Measurements from ENCODE around the gene CCDC174.

CCDC174 gene

GRCh38 chr3:14706096-14706495 is 54.5 kb downstream of the CCDC174 start:
- no peak for TF ChIP-seq POLR2A (IDR thresholded peaks at IDR 0.05; ENCODE audit: low read depth, low read length)
- no peak for TF ChIP-seq POLR2AphosphoS5 (IDR thresholded peaks at IDR 0.05; ENCODE audit: low read depth, low read length)
- TF ChIP-seq TAF1 (IDR thresholded peaks at IDR 0.05; ENCODE audit: low read depth, low read length), result no peak
- TF ChIP-seq SPI1 (IDR thresholded peaks at IDR 0.05; ENCODE audit: low read depth, low read length), result no peak
- no peak for TF ChIP-seq PAX5 (IDR thresholded peaks at IDR 0.05; ENCODE audit: insufficient read depth, low read length, severe bottlenecking)
- TF ChIP-seq POU2F2 (IDR thresholded peaks at IDR 0.05; ENCODE audit: low read depth, low read length), result no peak
- FAIRE-seq, result no peak
- no peak for DNase-seq (ENCODE audit: insufficient read length, low spot score)

- TF ChIP-seq POLR2A (IDR thresholded peaks at IDR 0.05; ENCODE audit: low read depth, low read length) (no peak), POLR2AphosphoS5 (IDR thresholded peaks at IDR 0.05; ENCODE audit: low read depth, low read length) (no peak), SPI1 (IDR thresholded peaks at IDR 0.05; ENCODE audit: low read depth, low read length) (no peak), TAF1 (IDR thresholded peaks at IDR 0.05; ENCODE audit: low read depth, low read length) (no peak), PAX5 (IDR thresholded peaks at IDR 0.05; ENCODE audit: insufficient read depth, low read length, severe bottlenecking) (no peak), POU2F2 (IDR thresholded peaks at IDR 0.05; ENCODE audit: low read depth, low read length) (no peak)
- FAIRE-seq, result no peak
- DNase-seq (ENCODE audit: insufficient read length, low spot score), result no peak
Observed at GRCh38 chr3:14716591-14716990, 65.0 kb downstream of the CCDC174 start.

GRCh38 chr3:14717307-14717706 is 65.7 kb downstream of the CCDC174 start:
- TF ChIP-seq POLR2AphosphoS5 (IDR thresholded peaks at IDR 0.05; ENCODE audit: low read depth, low read length), result no peak
- no peak for TF ChIP-seq POU2F2 (IDR thresholded peaks at IDR 0.05; ENCODE audit: low read depth, low read length)
- TF ChIP-seq POLR2A (IDR thresholded peaks at IDR 0.05; ENCODE audit: low read depth, low read length), result no peak
- no peak for TF ChIP-seq SPI1 (IDR thresholded peaks at IDR 0.05; ENCODE audit: low read depth, low read length)
- TF ChIP-seq TAF1 (IDR thresholded peaks at IDR 0.05; ENCODE audit: low read depth, low read length), result no peak
- TF ChIP-seq PAX5 (IDR thresholded peaks at IDR 0.05; ENCODE audit: insufficient read depth, low read length, severe bottlenecking), result no peak
- FAIRE-seq (no peak), DNase-seq (ENCODE audit: insufficient read length, low spot score) (no peak)

GRCh38 chr3:14718539-14718938 is 67.0 kb downstream of the CCDC174 start:
- DNase-seq (ENCODE audit: insufficient read length, low spot score) (no peak), FAIRE-seq (peak; percentile 82)
- TF ChIP-seq SPI1 (IDR thresholded peaks at IDR 0.05; ENCODE audit: low read depth, low read length) (peak; percentile 57), PAX5 (IDR thresholded peaks at IDR 0.05; ENCODE audit: insufficient read depth, low read length, severe bottlenecking) (no peak)

- DNase-seq (ENCODE audit: insufficient read length, low spot score), result no peak
- no peak for FAIRE-seq
- TF ChIP-seq POLR2A (IDR thresholded peaks at IDR 0.05; ENCODE audit: low read depth, low read length), result no peak
- TF ChIP-seq TAF1 (IDR thresholded peaks at IDR 0.05; ENCODE audit: low read depth, low read length), result no peak
- TF ChIP-seq POLR2AphosphoS5 (IDR thresholded peaks at IDR 0.05; ENCODE audit: low read depth, low read length), result no peak
- TF ChIP-seq SPI1 (IDR thresholded peaks at IDR 0.05; ENCODE audit: low read depth, low read length), result no peak
- no peak for TF ChIP-seq PAX5 (IDR thresholded peaks at IDR 0.05; ENCODE audit: insufficient read depth, low read length, severe bottlenecking)
- no peak for TF ChIP-seq POU2F2 (IDR thresholded peaks at IDR 0.05; ENCODE audit: low read depth, low read length)
Observed at GRCh38 chr3:14719006-14719405, 67.4 kb downstream of the CCDC174 start.

- FAIRE-seq (peak; percentile 79), DNase-seq (ENCODE audit: insufficient read length, low spot score) (no peak)
- TF ChIP-seq SPI1 (IDR thresholded peaks at IDR 0.05; ENCODE audit: low read depth, low read length) (peak; percentile 93), POU2F2 (IDR thresholded peaks at IDR 0.05; ENCODE audit: low read depth, low read length) (no peak), POLR2AphosphoS5 (IDR thresholded peaks at IDR 0.05; ENCODE audit: low read depth, low read length) (no peak)
Observed at GRCh38 chr3:14721126-14721864, 69.7 kb downstream of the CCDC174 start.

Measured in GM12891 (cell line).